Activated CD8-positive, alpha-beta memory T cell treated with anti-CD3 and anti-CD28 coated beads, Interleukin-2, amount 10 ng/mL, durations not matched to agents 7 days and 5 days (primary cell): Measurements from ENCODE around the gene PPID. TPM values are rescaled to one million over a fixed set of nuclear protein-coding genes. Genes with fewer than 3 reads are reported as not detected.
"Not testable (repeated sequence)": the region's sequence is repeated elsewhere in the genome, so short reads cannot be mapped to it uniquely, and the experiment has no call there.

Experiments used
- ATAC-seq: fragments of 150-1000 bp; cut with Tn5 transposase; one replicate; pipeline ENCODE4 v1.10.0; 2021; ENCODE audit warnings: moderate library complexity
- CTCF ChIA-PET: fragments of 350-600 bp; sonication (Branson Sonifier 250); formaldehyde crosslinking; loops from one replicate; lab custom pipeline; 2021; ENCODE audit warnings: antibody characterized with exemption; lab: Charles Lee
- DNase-seq: peaks from one replicate; pipeline ENCODE4 v3.0.0-alpha.2; 2020
- H3K27ac Mint-ChIP-seq: one replicate; pipeline ENCODE4 v1.8.0; 2021; ENCODE audit warnings: mild to moderate bottlenecking, mixed read lengths
- H3K27me3 Mint-ChIP-seq: one replicate; pipeline ENCODE4 v1.8.0; 2021; ENCODE audit warnings: mixed read lengths
- H3K36me3 Mint-ChIP-seq: one replicate; pipeline ENCODE4 v1.8.0; 2021; ENCODE audit warnings: mild to moderate bottlenecking, mixed read lengths
- H3K4me1 Mint-ChIP-seq: one replicate; pipeline ENCODE4 v1.8.0; 2021; ENCODE audit warnings: mixed read lengths
- H3K4me3 Mint-ChIP-seq: one replicate; pipeline ENCODE4 v1.8.0; 2021; ENCODE audit warnings: mild to moderate bottlenecking, moderate library complexity, mixed read lengths
- H3K9me3 Mint-ChIP-seq: one replicate; pipeline ENCODE4 v1.8.0; 2022; ENCODE audit warnings: low read depth, mixed read lengths
- total RNA-seq, 2 experiments: library from RNA; stranded (reverse); gene quantifications; one replicate each; pipeline ENCODE4 v1.2.3, GENCODE V29; 2021

Gene PPID
- 10 to 100 TPM; 39.4 to 43.9 TPM for total RNA-seq

DNA sequence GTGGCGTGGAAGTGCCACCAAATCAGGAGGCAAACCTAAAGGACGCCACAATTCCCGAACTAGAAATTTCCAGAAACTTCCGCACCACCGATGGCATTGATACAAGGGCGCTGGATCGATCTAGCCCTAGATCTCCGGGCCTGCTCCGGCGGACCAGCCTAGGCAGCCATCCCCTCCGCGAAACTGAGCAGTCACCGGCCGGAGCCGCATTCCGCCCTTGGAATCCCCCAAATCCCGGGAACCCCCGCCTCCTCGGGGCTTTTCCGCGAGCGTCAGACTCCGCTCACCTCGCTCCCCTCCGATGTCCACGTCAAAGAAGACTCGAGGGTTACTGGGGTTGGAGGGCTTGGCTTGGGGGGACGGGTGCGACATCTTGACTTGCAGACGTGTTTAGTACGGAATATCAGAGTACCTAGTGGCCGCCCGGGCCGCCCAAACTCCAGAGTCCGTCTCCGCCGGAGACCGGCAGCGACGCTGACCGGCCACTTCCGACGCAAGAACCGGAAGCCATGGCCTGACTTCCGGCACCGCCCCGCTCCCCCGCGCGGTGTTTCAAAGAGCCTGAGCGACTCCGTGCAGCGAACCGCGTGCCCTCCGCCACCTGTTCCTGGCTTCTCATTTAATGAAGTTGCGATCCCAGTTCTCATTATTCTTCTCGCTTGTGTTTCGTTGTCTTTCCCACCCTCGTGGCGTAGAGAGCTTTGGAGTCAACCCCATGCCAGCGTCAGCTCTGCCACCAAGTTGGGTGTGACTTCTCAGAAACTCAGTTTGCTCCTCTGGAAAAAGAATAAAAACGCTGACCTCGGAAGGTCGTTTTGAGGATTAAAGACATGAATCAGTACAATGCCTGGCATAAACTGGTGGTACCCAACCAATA is at the start of gene PPID:
Gene PPID (minus strand): TSS at position 480 of the 877 bp plus-strand sequence. CDS start 108 bp downstream, at position 372.
- Mint-ChIP-seq H3K36me3 (peaks cover 34% of the 10 kb centered on the region), H3K4me1 (peaks cover 57% of the 10 kb centered on the region), H3K27me3 (no peaks in the 10 kb centered on the region), H3K9me3 (no peaks in the 10 kb centered on the region), H3K4me3 (peak within 1 kb of the TSS; percentile 88), H3K27ac (peak within 1 kb of the TSS; percentile 98)
- CTCF ChIA-PET = interaction anchor here (0.7 to 2.0 kb wide), 3 partner anchors 52 to 129 kb away, joined by 3 to 6 read pairs (median 4); no protein-coding TSS in a partner anchor
- peak; percentile 91 for DNase-seq
- ATAC-seq = peak; percentile 90

DNA sequence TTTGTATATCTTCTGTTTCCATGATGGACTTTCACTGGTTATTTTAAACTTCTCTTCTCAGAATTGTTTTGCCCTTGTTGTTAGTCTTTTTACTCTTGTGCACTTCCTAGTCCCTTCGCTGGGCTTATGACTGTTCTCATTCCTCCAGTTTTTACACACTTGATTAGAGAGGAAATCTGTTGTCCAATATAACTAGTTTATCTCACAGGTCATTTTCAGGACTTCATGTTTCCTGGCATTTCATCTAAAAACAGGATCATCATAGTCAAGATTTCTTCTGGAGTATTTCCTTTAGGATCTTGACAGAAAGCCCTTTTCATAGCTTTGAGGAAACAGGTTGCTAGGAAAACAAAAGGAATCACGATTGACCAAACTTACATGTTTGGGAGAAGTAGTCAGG is 48.6 kb upstream of the PPID start:
- Mint-ChIP-seq H3K4me3 (peak overlapping the region; percentile 31), H3K4me1 (peaks cover 52% of the 10 kb centered on the region), H3K27me3 (peaks cover 2% of the 10 kb centered on the region), H3K27ac (no peak overlapping the region), H3K36me3 (peaks cover 6% of the 10 kb centered on the region), H3K9me3 (no peaks in the 10 kb centered on the region)
- CTCF ChIA-PET = interaction anchor here (1.2 kb wide), 1 partner anchor 10 kb away, joined by 3 read pairs; no protein-coding TSS in a partner anchor
- DNase-seq = no peak
- ATAC-seq = no peak

DNA sequence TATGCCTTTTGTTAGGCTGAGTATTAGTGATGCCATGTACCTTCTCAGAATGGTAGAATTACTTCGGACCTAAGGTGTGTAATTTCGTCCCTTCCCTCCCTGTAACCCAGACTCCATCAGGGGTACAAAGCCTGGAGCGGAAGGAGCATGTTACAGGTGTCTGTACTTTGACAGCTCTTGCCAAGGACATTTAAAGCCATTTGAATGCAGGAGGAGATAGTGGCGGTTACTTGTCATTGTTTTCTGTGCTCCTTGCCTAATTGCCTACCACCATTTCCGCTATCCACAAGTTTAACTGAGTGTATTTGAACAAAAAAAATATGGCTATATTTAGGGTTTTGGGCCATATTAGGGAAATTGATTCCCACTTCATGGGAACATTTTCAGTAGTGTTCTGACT is 47.5 kb upstream of the PPID start:
- DNase-seq = no peak
- peaks cover 49% of the 10 kb centered on the region for H3K4me1 Mint-ChIP-seq
- H3K36me3 Mint-ChIP-seq = peaks cover 6% of the 10 kb centered on the region
- ATAC-seq = no peak
- CTCF ChIA-PET = interaction anchor here (1.2 kb wide), 1 partner anchor 9 kb away, joined by 3 read pairs; no protein-coding TSS in a partner anchor
- H3K27me3 Mint-ChIP-seq = peaks cover 7% of the 10 kb centered on the region
- peak overlapping the region; percentile 93 for H3K4me3 Mint-ChIP-seq
- H3K27ac Mint-ChIP-seq = no peak overlapping the region
- no peaks in the 10 kb centered on the region for H3K9me3 Mint-ChIP-seq

DNA sequence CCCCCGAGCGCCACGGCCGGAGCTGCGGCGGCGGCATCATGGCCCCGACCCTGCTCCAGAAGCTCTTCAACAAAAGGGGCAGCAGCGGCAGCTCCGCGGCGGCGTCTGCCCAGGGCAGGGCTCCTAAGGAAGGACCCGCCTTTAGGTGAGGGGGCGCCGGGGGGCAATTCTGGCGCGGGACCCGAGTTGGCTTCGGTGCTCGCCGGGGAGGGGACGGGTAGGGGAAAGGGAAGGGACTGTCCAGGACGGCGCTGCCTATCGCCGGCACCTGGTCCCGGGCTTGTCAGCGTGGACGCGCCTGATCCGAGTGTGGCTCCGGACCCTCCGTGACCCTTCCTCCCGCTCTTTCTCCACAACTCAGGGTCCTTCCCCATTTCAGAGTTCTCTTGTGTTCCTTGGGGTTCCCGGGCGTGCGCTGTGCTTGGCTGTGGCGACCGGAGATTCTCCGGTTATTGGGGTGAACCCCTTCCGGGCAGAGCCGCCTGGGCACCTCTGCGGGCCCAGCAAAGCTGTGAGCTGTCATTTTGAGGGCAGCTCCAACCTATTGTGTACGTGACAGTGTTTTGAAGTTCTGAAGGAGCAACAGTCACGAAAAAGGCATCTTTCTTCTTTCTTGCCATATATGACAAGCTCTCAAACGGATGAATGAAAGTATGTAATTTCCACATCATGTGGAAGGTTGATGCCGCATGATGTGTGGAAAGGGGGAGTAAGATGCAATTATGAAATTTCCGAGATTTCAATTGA is 46.2 kb upstream of the PPID start:
- no peaks in the 10 kb centered on the region for H3K9me3 Mint-ChIP-seq
- peak; percentile 71 for DNase-seq
- peaks cover 7% of the 10 kb centered on the region for H3K27me3 Mint-ChIP-seq
- peak overlapping the region; percentile 93 for H3K4me3 Mint-ChIP-seq
- H3K27ac Mint-ChIP-seq = peak overlapping the region; percentile 92
- ATAC-seq = peak; percentile 59
- H3K36me3 Mint-ChIP-seq = peaks cover 6% of the 10 kb centered on the region
- H3K4me1 Mint-ChIP-seq = peaks cover 43% of the 10 kb centered on the region
- CTCF ChIA-PET = interaction anchor here (0.8 to 1.9 kb wide), 7 partner anchors 41 to 99 kb away, joined by 3 to 8 read pairs (median 3); no protein-coding TSS in a partner anchor

DNA sequence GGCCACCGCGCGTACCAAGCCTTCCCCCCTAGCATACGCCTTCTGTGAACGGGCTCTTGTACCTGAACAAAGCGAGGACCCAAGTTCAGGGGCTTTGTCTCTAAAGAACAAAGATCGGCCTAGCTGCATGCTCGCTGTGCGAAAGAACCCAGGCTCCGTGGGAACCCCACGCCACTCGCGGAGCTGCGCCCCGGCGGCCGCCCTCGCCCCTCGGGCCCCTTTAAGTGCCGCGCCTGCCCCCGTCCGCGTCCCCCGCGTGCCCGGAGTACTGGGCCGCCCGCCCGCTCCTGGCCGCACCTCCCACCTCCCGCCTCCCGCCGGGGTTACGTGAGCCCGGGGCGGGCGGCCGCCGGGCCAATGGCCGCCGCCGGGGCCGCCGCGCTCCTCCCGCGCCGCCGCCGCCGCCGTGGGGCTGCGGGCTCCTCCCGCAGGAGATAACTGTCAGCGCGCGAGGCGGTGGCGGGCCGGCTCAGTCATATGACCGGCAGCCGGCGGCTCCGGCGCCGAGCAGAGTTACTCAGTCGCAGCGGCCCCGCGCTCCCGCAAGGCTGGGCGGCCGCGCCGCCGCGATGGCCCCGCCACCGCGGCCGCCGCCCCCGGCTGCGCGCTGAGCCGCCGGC is 45.5 kb upstream of the PPID start, which contains the start of gene FNIP2:
Gene FNIP2 (plus strand): TSS at position 472 of the 620 bp plus-strand sequence. CDS start 187 bp downstream, outside the sequence.
- H3K36me3 Mint-ChIP-seq = peaks cover 6% of the 10 kb centered on the region
- peaks cover 43% of the 10 kb centered on the region for H3K4me1 Mint-ChIP-seq
- peak within 1 kb of the TSS; percentile 93 for H3K4me3 Mint-ChIP-seq
- peak; percentile 89 for ATAC-seq
- peak; percentile 73 for DNase-seq
- peaks cover 7% of the 10 kb centered on the region for H3K27me3 Mint-ChIP-seq
- CTCF ChIA-PET = interaction anchor here (1.1 to 1.9 kb wide), 6 partner anchors 40 to 98 kb away, joined by 3 to 8 read pairs (median 4); no protein-coding TSS in a partner anchor
- no peaks in the 10 kb centered on the region for H3K9me3 Mint-ChIP-seq
- peak within 1 kb of the TSS; percentile 92 for H3K27ac Mint-ChIP-seq

DNA sequence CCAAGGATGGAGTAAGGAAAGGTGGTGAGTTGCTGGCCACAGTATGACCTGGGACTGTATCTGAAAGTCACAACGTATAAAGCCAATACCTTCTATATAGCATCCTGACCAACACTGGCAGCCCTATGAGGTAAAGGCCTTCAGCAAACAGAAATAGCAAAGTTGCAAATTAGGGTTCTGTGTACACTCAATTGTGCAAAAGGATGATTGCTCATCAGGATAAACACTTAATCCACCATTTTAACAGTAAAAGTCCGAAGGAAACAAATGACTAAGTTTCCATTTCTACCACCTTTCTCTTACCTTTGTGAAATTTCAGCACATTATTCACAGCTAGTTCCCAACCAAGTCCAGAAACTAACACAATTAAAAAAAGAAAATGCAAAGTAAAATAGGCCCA is 44.3 kb upstream of the PPID start:
- ATAC-seq (no peak), DNase-seq (no peak)
- Mint-ChIP-seq H3K4me3 (peak overlapping the region; percentile 13), H3K9me3 (no peaks in the 10 kb centered on the region), H3K36me3 (peaks cover 4% of the 10 kb centered on the region), H3K4me1 (peaks cover 37% of the 10 kb centered on the region), H3K27ac (no peak overlapping the region), H3K27me3 (peaks cover 7% of the 10 kb centered on the region)
- CTCF ChIA-PET = no interaction called here

DNA sequence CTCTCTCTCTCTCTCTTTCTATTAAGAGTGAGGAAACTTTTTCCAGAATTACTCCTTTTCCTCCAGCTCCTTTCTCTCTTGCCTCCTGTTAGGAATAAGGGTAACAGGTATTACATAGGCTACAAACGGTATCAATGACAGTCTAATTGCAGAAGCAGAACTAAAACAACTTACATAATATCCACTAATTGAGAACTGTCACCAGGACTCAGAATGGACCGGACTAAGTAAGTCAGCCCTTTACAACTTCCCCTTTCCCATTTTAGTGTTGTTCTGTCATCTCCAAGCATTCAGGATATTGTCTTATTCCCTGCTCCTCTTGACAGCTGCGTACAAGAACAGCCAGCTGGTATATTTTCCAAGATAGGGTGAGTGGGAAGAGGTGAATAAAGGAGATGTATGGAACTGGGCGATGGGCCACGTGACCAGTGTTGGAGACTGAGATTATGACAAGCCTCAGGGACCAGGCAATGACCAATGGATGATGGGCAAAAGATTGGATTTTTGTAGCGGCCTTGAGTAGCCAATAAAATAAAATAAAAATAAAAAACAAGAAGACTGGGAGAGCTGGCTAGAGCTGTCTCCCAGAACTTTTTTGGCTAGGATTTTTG is 43.3 kb upstream of the PPID start:
- ATAC-seq = no peak
- H3K4me1 Mint-ChIP-seq = peaks cover 34% of the 10 kb centered on the region
- H3K36me3 Mint-ChIP-seq = peaks cover 1% of the 10 kb centered on the region
- H3K27me3 Mint-ChIP-seq = peaks cover 7% of the 10 kb centered on the region
- H3K4me3 Mint-ChIP-seq = no peak overlapping the region
- no peak for DNase-seq
- no peak overlapping the region for H3K27ac Mint-ChIP-seq
- no peaks in the 10 kb centered on the region for H3K9me3 Mint-ChIP-seq
- CTCF ChIA-PET = no interaction called here

DNA sequence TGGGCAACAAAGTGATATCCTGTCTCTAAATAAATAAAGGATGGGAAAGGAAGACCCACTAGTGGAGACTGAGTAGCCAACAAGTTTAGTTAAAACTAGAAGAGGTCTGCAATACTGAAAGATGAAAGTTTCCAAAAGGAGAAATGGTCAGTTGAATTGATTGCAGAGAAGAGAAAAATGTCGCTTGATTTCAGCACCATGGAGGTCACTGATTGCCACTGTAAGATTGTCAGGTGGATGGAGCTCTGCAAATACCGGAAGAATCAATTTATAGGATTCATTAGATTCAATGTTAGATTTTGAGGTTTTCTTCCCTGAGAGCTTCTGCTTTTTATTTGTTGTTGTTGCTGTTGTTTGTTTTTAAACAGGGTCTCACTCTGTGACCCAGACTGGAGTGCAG is 40.3 kb upstream of the PPID start:
- Mint-ChIP-seq H3K36me3 (no peaks in the 10 kb centered on the region), H3K9me3 (no peaks in the 10 kb centered on the region)
- ATAC-seq = no peak

DNA sequence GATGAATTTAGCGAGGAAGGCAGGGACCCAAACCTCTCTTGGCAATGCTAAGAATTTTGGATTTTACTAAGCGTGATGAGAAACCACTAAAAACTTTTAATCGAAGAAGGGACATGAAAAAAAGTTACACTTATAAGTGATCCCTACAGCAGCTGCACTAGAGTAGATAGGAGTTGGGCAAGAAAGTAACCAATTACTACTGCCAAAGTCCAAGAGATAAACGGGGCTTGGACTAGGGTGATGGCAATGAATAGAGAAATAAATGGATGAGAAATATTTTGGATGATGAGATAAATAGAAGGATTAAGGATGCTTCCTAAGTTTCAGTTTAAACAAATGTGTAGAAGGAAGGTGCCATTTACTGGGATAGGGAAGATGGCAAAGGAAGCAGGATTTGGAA is 39.4 kb upstream of the PPID start:
- DNase-seq = no peak
- Mint-ChIP-seq H3K4me3 (no peak overlapping the region), H3K27me3 (peaks cover 12% of the 10 kb centered on the region), H3K27ac (peak overlapping the region; percentile 24), H3K36me3 (no peaks in the 10 kb centered on the region), H3K4me1 (peaks cover 12% of the 10 kb centered on the region), H3K9me3 (no peaks in the 10 kb centered on the region)
- CTCF ChIA-PET = no interaction called here
- no peak for ATAC-seq

More for the DNA sequence above, 40.3 kb upstream of the PPID start:
- Mint-ChIP-seq H3K27me3 (peaks cover 10% of the 10 kb centered on the region), H3K27ac (no peak overlapping the region), H3K4me3 (no peak overlapping the region), H3K4me1 (peaks cover 21% of the 10 kb centered on the region)
- CTCF ChIA-PET = no interaction called here
- DNase-seq = no peak

DNA sequence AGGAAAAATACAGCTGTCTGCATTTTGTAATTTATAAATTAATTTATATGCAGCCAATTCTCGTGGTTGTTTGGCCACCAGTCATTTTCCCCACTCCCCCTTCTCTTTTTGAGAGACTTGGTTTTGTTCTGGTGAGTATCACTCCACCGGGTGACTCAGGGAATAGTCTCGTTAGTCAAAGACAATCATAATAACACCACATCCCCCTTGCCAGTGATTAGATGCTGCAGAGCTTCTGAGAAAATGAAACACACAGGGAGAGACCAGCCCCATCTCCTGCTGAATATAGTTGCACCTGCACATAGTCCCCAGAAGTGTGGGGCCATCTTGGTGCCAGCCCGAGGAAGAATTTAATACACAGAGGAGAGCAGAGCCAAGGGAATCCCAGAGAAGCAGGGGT is 37.7 kb upstream of the PPID start:
- Mint-ChIP-seq H3K27me3 (peaks cover 15% of the 10 kb centered on the region), H3K4me1 (peaks cover 11% of the 10 kb centered on the region), H3K36me3 (peaks cover 2% of the 10 kb centered on the region), H3K27ac (no peak overlapping the region), H3K9me3 (no peaks in the 10 kb centered on the region), H3K4me3 (no peak overlapping the region)
- CTCF ChIA-PET = no interaction called here
- DNase-seq (no peak), ATAC-seq (peak; percentile 47)

DNA sequence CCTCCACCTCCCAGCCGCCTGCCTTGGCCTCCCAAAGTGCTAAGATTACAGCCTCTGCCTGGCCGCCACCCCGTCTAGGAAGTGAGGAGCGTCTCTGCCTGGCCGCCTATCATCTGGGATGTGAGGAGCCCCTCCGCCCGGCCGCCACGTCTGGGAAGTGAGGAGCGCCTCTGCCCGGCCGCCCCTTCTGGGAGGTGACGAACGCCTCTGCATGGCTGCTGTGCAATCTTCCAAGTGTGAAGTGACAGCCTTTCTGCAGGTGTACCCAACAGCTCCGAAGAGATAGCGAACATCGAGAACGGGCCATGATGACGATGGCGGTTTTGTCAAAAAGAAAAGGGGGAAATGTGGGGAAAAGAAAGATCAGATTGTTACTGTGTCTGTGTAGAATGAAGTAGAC is 36.3 kb upstream of the PPID start:
- H3K27me3 Mint-ChIP-seq = peaks cover 17% of the 10 kb centered on the region
- ATAC-seq, DNase-seq, H3K36me3 Mint-ChIP-seq, H3K27ac Mint-ChIP-seq, H3K9me3 Mint-ChIP-seq, H3K4me3 Mint-ChIP-seq, CTCF ChIA-PET: not testable (repeated sequence)
- peaks cover 11% of the 10 kb centered on the region for H3K4me1 Mint-ChIP-seq

DNA sequence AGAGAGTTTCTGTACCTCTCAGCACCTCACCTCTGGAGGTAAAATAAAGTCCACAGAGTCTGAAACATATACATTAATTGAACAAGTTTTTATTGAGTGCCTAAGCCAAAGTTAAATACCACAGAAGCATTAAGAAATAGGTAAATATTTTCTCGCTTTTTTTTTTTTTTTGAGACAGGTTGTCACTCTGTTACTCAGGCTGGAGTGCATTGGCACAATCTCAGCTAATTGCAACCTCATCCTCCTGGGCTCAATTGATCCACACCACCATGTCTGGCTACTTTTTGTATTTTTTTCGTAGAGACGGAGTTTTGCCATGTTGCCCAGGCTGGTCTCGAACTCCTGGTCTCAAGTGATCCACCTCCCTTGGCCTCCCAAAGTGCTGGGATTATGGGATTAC is 35.5 kb upstream of the PPID start:
- Mint-ChIP-seq H3K4me1 (peaks cover 11% of the 10 kb centered on the region), H3K36me3 (peaks cover 2% of the 10 kb centered on the region), H3K27me3 (peaks cover 17% of the 10 kb centered on the region), H3K27ac (no peak overlapping the region), H3K4me3 (no peak overlapping the region), H3K9me3 (no peaks in the 10 kb centered on the region)
- DNase-seq (no peak), ATAC-seq (no peak)
- CTCF ChIA-PET = no interaction called here
